ENCODE data around the gene VPS36.
"Not testable (repeated sequence)": the region's sequence is repeated elsewhere in the genome, so short reads cannot be mapped to it uniquely, and the experiment has no call there.

VPS36 gene

DNA sequence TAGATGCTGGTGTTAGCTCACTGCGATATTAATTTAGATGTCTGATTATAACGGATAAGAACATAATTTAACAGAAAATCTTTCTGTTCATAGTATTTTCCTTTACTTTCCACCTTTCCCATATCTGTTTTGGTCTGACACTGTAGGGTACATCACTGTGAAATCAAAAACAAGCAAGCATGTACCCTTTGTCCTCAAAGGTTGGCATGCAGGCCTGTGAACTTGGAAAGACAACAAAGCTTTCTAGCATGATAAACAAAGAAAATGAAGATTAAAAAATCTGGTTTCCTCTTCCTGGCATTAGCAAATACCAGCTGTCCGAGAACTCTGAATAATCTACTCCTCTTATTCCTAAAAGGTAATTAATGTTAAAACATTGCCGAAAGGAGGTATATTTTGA is 76.0 kb downstream of the VPS36 start:
- H3K9me3 ChIP-seq (ENCODE audit: control extremely low read depth in 1 of 5, control insufficient read depth in 4 of 5, insufficient read depth in 2 of 5, low read depth in 1 of 5, low read length in 4 of 5) = no peaks in the 10 kb centered on the region
- CTCF ChIA-PET = no interaction called here
- POLR2A ChIA-PET = no interaction called here

DNA sequence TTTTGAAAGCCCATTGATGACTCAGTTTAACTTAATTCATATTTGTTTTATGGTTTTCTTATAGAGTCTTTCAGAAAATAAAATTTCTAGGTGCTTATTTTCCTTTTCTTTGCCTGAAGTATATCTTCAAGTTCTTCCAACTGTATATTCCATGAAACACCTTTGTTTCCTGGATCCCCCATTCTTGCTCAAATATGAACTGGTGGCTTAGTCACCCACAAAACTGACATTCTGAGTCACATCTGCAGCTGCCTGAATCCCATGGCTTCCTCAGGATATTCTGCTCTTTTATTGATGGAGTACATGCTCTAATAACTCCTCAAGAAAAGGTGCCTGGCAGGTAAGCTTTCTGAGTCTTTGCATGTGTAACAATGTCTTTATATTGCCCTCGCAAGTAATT is 77.2 kb downstream of the VPS36 start:
- H3K4me1 ChIP-seq (ENCODE audit: control extremely low read depth in 1 of 4, control insufficient read depth in 4 of 4, insufficient read depth in 4 of 4, low read length in 3 of 4); H3K27me3 ChIP-seq (replicated peaks in 2 of 5; ENCODE audit: control insufficient read depth in 4 of 5, insufficient read depth in 5 of 5, low read length in 4 of 5); H3K4me3 ChIP-seq (ENCODE audit: control insufficient read depth in 1 of 7, extremely low read depth in 1 of 7, insufficient read depth in 4 of 7, low read depth in 2 of 7, low read length in 6 of 7); DNase-seq; POLR2A ChIA-PET; H3K27ac ChIP-seq (ENCODE audit: insufficient read depth in 1 of 2, low read depth in 1 of 2, low read length in 2 of 2, poor library complexity in 1 of 2, severe bottlenecking in 2 of 2); H3K9me3 ChIP-seq (ENCODE audit: control extremely low read depth in 1 of 5, control insufficient read depth in 4 of 5, insufficient read depth in 2 of 5, low read depth in 1 of 5, low read length in 4 of 5); CTCF ChIA-PET; H3K36me3 ChIP-seq (ENCODE audit: control insufficient read depth in 4 of 4, insufficient read depth in 4 of 4, low read length in 3 of 4): not testable (repeated sequence)
- WGBS (ENCODE audit: insufficient coverage) = no CpG with 5 or more reads among the region's 1 CpG

More for the DNA sequence above, 76.0 kb downstream of the VPS36 start:
- no peak for DNase-seq
- H3K27ac ChIP-seq (ENCODE audit: insufficient read depth in 1 of 2, low read depth in 1 of 2, low read length in 2 of 2, poor library complexity in 1 of 2, severe bottlenecking in 2 of 2) = no peak overlapping the region
- no peak overlapping the region for H3K4me3 ChIP-seq (ENCODE audit: control insufficient read depth in 1 of 7, extremely low read depth in 1 of 7, insufficient read depth in 4 of 7, low read depth in 2 of 7, low read length in 6 of 7)
- no peaks in the 10 kb centered on the region for H3K36me3 ChIP-seq (ENCODE audit: control insufficient read depth in 4 of 4, insufficient read depth in 4 of 4, low read length in 3 of 4)
- H3K27me3 ChIP-seq (replicated peaks in 2 of 5; ENCODE audit: control insufficient read depth in 4 of 5, insufficient read depth in 5 of 5, low read length in 4 of 5) = no peaks in the 10 kb centered on the region
- peaks cover 0 to 3% (median 0%) of the 10 kb centered on the region in 4 experiments for H3K4me1 ChIP-seq (ENCODE audit: control extremely low read depth in 1 of 4, control insufficient read depth in 4 of 4, insufficient read depth in 4 of 4, low read length in 3 of 4)
- no CpG with 5 or more reads among the region's 4 CpGs for WGBS (ENCODE audit: insufficient coverage)

DNA sequence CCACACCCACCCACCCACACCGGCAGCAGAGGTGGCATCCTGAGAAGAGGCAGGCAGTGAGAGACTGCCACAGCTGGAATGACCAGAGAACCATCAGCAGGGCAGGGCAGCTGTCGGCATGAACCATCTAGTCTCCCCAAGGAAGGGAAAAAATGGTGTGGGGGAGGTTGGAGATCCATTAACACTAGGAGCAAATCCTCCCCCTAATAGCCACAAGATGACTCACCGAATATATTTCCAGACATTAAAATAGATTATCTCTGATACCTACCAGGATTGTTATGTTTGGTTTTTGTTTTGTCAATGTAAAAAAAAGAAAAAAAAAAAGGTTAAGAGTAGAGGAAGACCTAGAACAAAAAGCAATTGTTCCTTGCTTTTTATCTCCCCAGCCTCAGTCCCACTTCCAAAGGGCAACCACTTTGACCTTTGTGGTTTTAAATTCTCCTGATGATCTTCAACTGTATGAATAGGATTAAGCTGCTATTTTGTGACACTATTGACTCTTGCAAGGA is 78.6 kb downstream of the VPS36 start:
- Histone ChIP-seq H3K27ac (ENCODE audit: insufficient read depth in 1 of 2, low read depth in 1 of 2, low read length in 2 of 2, poor library complexity in 1 of 2, severe bottlenecking in 2 of 2) (no peak overlapping the region), H3K9me3 (ENCODE audit: control extremely low read depth in 1 of 5, control insufficient read depth in 4 of 5, insufficient read depth in 2 of 5, low read depth in 1 of 5, low read length in 4 of 5) (no peaks in the 10 kb centered on the region), H3K4me3 (ENCODE audit: control insufficient read depth in 1 of 7, extremely low read depth in 1 of 7, insufficient read depth in 4 of 7, low read depth in 2 of 7, low read length in 6 of 7) (no peak overlapping the region), H3K4me1 (ENCODE audit: control extremely low read depth in 1 of 4, control insufficient read depth in 4 of 4, insufficient read depth in 4 of 4, low read length in 3 of 4) (peaks cover 0 to 3% (median 0%) of the 10 kb centered on the region in 4 experiments), H3K36me3 (ENCODE audit: control insufficient read depth in 4 of 4, insufficient read depth in 4 of 4, low read length in 3 of 4) (no peaks in the 10 kb centered on the region), H3K27me3 (replicated peaks in 2 of 5; ENCODE audit: control insufficient read depth in 4 of 5, insufficient read depth in 5 of 5, low read length in 4 of 5) (no peaks in the 10 kb centered on the region)
- DNase-seq = no peak
- WGBS (ENCODE audit: insufficient coverage) = 100% methylated on average over 1 of the region's 3 CpGs
- POLR2A ChIA-PET = no interaction called here
- CTCF ChIA-PET = interaction anchor here (1.2 kb wide), 1 partner anchor 27 kb away, joined by 3 read pairs; no protein-coding TSS in a partner anchor

DNA sequence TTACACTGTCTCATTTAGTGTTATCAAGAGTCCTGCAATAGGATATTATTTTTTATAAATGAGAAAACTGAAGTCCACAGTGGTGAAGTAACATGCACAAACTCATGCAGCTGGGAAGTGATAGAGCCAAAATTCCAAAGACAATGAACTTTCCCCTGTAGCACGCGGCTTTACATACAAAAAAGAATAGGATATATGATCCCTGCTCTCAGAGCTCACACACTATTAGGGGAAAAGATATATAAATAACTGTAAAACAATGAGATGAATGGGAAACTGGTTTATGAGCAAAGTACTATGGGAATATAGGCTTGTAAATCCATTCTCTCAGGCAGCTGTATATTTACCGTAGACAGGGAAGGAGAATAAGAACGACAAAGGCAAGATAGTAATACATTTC is 84.1 kb downstream of the VPS36 start:
- WGBS (ENCODE audit: insufficient coverage) = no CpG with 5 or more reads among the region's 4 CpGs
- Histone ChIP-seq H3K27ac (ENCODE audit: insufficient read depth in 1 of 2, low read depth in 1 of 2, low read length in 2 of 2, poor library complexity in 1 of 2, severe bottlenecking in 2 of 2) (no peak overlapping the region), H3K9me3 (ENCODE audit: control extremely low read depth in 1 of 5, control insufficient read depth in 4 of 5, insufficient read depth in 2 of 5, low read depth in 1 of 5, low read length in 4 of 5) (no peaks in the 10 kb centered on the region), H3K36me3 (ENCODE audit: control insufficient read depth in 4 of 4, insufficient read depth in 4 of 4, low read length in 3 of 4) (no peaks in the 10 kb centered on the region), H3K4me3 (ENCODE audit: control insufficient read depth in 1 of 7, extremely low read depth in 1 of 7, insufficient read depth in 4 of 7, low read depth in 2 of 7, low read length in 6 of 7) (no peak overlapping the region), H3K4me1 (ENCODE audit: control extremely low read depth in 1 of 4, control insufficient read depth in 4 of 4, insufficient read depth in 4 of 4, low read length in 3 of 4) (no peaks in the 10 kb centered on the region), H3K27me3 (replicated peaks in 2 of 5; ENCODE audit: control insufficient read depth in 4 of 5, insufficient read depth in 5 of 5, low read length in 4 of 5) (no peaks in the 10 kb centered on the region)
- no peak for DNase-seq
- CTCF ChIA-PET = no interaction called here
- POLR2A ChIA-PET = no interaction called here
